ENCODE results near the gene SCPEP1.
A peak's percentile ranks its signal among the peaks of the same experiment; 100 is the strongest.

The SCPEP1 gene

GRCh38 chr17:57043276-57043675 lies 65.3 kb downstream of the SCPEP1 start:
- no peak for DNase-seq (ENCODE audit: low read depth)

DNA sequence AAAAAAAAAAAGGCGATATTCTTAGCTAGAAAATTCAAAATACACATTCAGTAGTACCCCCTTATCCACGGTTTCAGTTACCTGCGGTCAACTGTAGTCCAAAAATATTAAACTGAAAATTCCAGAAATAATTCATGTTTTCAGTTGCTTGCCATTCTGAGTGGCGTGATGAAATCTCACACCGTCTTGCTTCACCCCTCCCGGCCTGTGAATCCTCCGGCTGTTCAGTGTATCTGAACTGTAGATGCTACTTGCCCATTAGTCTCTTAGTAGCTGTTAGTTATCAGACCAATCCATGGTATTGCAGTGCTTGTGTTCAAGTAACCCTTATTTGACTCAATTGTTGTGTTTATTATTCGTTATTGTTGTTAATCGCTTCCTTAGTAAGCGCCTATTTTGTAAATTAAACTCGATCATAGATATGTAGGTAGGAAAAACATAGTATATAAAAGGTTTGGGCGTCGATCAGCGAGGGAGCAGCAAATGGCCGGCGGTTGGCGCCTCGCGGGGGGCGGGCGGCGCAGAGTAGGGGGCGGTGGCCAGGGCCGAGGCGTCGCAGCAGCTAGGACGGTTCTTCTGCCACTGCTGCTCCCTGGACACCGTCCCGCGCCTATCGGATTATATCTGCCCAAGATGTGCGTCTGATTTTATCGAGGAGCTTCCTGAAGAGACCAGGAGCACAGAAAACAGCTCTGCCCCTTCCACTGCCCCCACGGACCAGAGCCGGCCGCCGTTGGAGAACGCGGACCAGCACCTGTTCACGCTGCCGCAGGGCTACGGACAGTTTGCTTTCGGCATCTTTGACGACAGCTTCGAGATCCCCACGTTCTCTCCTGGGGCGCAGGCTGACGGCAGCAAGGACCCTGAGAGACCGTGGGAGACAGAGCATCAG lies 67.3 kb downstream of the SCPEP1 start:
- no peak for DNase-seq (ENCODE audit: low read depth)

DNA sequence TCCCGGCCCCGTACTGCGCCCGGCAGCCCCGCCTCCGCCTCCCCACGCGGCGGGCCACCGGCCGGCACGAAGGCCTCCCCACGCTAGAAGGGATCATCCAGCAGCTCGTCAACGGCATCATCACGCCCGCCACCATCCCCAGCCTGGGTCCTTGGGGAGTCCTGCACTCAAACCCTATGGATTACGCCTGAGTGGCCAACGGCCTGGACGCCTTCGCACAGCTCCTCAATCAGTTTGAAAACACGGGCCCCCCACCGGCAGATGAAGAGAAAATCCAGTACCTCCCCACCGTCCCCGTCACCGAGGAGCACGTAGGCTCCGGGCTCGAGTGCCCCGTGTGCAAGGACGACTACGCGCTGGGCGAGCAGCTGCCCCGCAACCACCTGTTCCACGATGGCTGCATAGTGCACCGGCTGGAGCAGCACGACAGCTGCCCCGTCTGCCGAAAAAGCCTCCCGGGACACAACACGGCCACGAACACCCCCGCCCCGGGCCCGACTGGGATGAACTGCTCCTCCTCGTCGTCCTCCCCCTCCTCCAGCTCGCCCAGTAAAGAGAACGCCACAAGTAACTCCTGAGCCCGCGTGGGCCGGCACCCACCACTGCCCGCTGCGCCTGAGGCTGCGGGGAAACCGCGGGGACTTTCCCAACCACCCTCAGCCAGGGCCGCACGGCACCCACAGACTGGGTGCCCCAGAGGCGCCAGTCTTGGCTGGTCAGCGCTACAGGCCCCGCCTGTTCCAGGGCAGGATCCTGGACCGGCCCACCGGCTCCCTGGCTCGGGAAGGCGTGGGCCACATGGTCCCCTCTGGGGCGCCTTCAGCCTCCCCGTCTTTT lies 68.2 kb downstream of the SCPEP1 start:
- peak; percentile 12 for DNase-seq (ENCODE audit: low read depth)

DNA sequence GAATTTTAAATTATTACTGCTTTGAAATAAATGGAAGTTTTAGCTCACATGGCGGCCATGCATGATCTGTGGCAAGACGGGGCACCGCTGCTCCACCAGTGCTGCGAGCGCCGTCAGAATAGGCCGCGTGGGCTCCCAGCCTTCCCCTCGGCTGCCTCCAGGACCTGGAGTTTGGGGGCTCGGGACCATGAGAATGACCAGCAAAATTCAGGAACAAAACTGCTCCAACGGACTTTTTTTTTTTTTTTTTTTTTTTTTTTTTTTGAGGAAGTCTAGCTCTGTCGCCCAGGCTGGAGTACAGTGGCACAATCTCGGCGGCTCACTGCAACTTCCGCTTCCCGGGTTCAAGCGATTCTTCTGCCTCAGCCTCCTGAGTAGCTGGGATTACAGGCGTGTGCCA lies 68.8 kb downstream of the SCPEP1 start:
- DNase-seq (ENCODE audit: low read depth) = no peak

DNA sequence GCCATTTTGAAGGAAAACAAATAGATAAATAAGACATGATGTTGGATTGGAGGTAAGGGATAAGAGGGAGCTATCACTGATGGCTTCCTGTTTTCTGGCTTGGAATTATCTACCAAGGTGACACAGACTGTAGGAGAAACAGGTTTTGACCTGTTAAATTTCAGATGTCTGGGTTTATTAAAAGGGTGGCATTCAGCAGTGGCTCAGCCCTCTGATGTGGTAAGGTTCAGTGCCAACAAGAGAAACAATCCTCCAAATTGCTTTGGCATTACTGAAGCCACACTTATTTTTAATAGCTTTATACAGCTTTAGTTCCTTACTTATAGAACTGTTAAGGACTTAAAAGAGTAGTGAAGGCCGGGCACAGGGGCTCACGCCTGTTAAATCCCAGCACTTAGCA lies 70.2 kb downstream of the SCPEP1 start:
- no peak for DNase-seq (ENCODE audit: low read depth)

- no peak for DNase-seq (ENCODE audit: low read depth)
These were observed 72.4 kb downstream of the SCPEP1 start for GRCh38 chr17:57050306-57050705.

GRCh38 chr17:57051886-57052361 lies 74.0 kb downstream of the SCPEP1 start:
- DNase-seq (ENCODE audit: low read depth) = no peak

Measured in stimulated activated CD4-positive, alpha-beta T cell treated with anti-CD3 and anti-CD28 coated beads, Interleukin-2, amount 100 ng/mL, for 4 hours (primary cell).